Ectodermal cell (in vitro differentiated cells): ENCODE measurements around the gene CD44.
"Not testable (repeated sequence)": the region's sequence is repeated elsewhere in the genome, so short reads cannot be mapped to it uniquely, and the experiment has no call there.

Experiments
- H3K27ac ChIP-seq: 2 replicates; pipeline ENCODE4 v1.7.0; 2013; ENCODE audit warnings: mild to moderate bottlenecking, low read depth, low read length; ENCODE audit not compliant: insufficient read depth, poor library complexity, severe bottlenecking
- H3K27me3 ChIP-seq: 2 replicates; pipeline ENCODE4 v1.7.0; 2013; ENCODE audit warnings: mild to moderate bottlenecking, low read length; ENCODE audit not compliant: insufficient read depth, control insufficient read depth, poor library complexity, severe bottlenecking
- H3K36me3 ChIP-seq: one replicate; pipeline ENCODE4 v1.7.0; 2013; ENCODE audit warnings: low read length; ENCODE audit not compliant: control insufficient read depth, insufficient read depth
- H3K4me1 ChIP-seq: one replicate; pipeline ENCODE4 v1.7.0; 2013; ENCODE audit warnings: low read length; ENCODE audit not compliant: control insufficient read depth, insufficient read depth
- H3K4me3 ChIP-seq: 2 replicates; pipeline ENCODE4 v1.7.0; 2013; ENCODE audit warnings: low read depth, low read length, control low read depth; ENCODE audit not compliant: insufficient read depth
- H3K9me3 ChIP-seq: 2 replicates; pipeline ENCODE4 v1.7.0; 2013; ENCODE audit warnings: mild to moderate bottlenecking, low read length, moderate library complexity; ENCODE audit not compliant: control insufficient read depth
- WGBS, 2 experiments: methylation state at CpG; one replicate each; pipeline ENCODE4 v1.1.7; 2013; ENCODE audit warnings: missing lambda C conversion rate in 2 of 2; 5-methylcytosine and 5-hydroxymethylcytosine counted together

CD44 gene

GRCh38 chr11:35102267-35102666, 36.7 kb upstream of the CD44 start:
- 88 to 96% methylated on average over 2 of the region's 2 CpGs for WGBS, 2 experiments

GRCh38 chr11:35103366-35104208, 35.4 kb upstream of the CD44 start:
- WGBS, 2 experiments: 92 to 94% methylated on average over 6 of the region's 6 CpGs
- Histone ChIP-seq H3K4me1 (no peaks in the 10 kb centered on the region), H3K27me3 (no peaks in the 10 kb centered on the region), H3K4me3 (no peak overlapping the region), H3K36me3 (no peaks in the 10 kb centered on the region), H3K9me3 (no peaks in the 10 kb centered on the region), H3K27ac (no peak overlapping the region)

More at GRCh38 chr11:35102267-35102666, 36.7 kb upstream of the CD44 start:
- Histone ChIP-seq H3K27me3 (no peaks in the 10 kb centered on the region), H3K4me1 (no peaks in the 10 kb centered on the region), H3K4me3 (no peak overlapping the region), H3K27ac (no peak overlapping the region), H3K9me3 (no peaks in the 10 kb centered on the region), H3K36me3 (no peaks in the 10 kb centered on the region)

- 95% methylated on average over 2 of the region's 2 CpGs for WGBS, 2 experiments
- H3K4me3 ChIP-seq: no peak overlapping the region
- no peak overlapping the region for H3K27ac ChIP-seq
- no peaks in the 10 kb centered on the region for H3K4me1 ChIP-seq
- no peaks in the 10 kb centered on the region for H3K36me3 ChIP-seq
- no peaks in the 10 kb centered on the region for H3K27me3 ChIP-seq
- H3K9me3 ChIP-seq: no peaks in the 10 kb centered on the region
Measured at GRCh38 chr11:35104655-35105054, 34.3 kb upstream of the CD44 start.

- no peaks in the 10 kb centered on the region for H3K36me3 ChIP-seq
- no peak overlapping the region for H3K4me3 ChIP-seq
- H3K9me3 ChIP-seq: no peaks in the 10 kb centered on the region
- no peak overlapping the region for H3K27ac ChIP-seq
- H3K27me3 ChIP-seq: no peaks in the 10 kb centered on the region
- H3K4me1 ChIP-seq: no peaks in the 10 kb centered on the region
Measured at GRCh38 chr11:35105319-35106079, 33.5 kb upstream of the CD44 start.

GRCh38 chr11:35106595-35106994, 32.4 kb upstream of the CD44 start:
- H3K4me1 ChIP-seq: no peaks in the 10 kb centered on the region
- 96 to 99% methylated on average over 2 of the region's 2 CpGs for WGBS, 2 experiments
- no peaks in the 10 kb centered on the region for H3K27me3 ChIP-seq
- no peaks in the 10 kb centered on the region for H3K9me3 ChIP-seq
- no peak overlapping the region for H3K27ac ChIP-seq
- H3K36me3 ChIP-seq: no peaks in the 10 kb centered on the region
- H3K4me3 ChIP-seq: no peak overlapping the region

GRCh38 chr11:35107861-35108260, 31.1 kb upstream of the CD44 start:
- Histone ChIP-seq H3K9me3 (no peaks in the 10 kb centered on the region), H3K27me3 (no peaks in the 10 kb centered on the region), H3K36me3 (no peaks in the 10 kb centered on the region), H3K4me1 (no peaks in the 10 kb centered on the region), H3K27ac (no peak overlapping the region), H3K4me3 (no peak overlapping the region)
- 83 to 87% methylated on average over 1 to 2 of the region's 2 CpGs for WGBS, 2 experiments

- H3K36me3 ChIP-seq, H3K4me3 ChIP-seq, H3K27ac ChIP-seq, H3K27me3 ChIP-seq, H3K9me3 ChIP-seq, H3K4me1 ChIP-seq: not testable (repeated sequence)
- 85 to 88% methylated on average over 1 of the region's 1 CpG for WGBS, 2 experiments
Measured at GRCh38 chr11:35108336-35108735, 30.6 kb upstream of the CD44 start.

- H3K27ac ChIP-seq: no peak overlapping the region
- H3K36me3 ChIP-seq: no peaks in the 10 kb centered on the region
- no peaks in the 10 kb centered on the region for H3K27me3 ChIP-seq
- no peaks in the 10 kb centered on the region for H3K4me1 ChIP-seq
- no peaks in the 10 kb centered on the region for H3K9me3 ChIP-seq
- H3K4me3 ChIP-seq: no peak overlapping the region
Measured at GRCh38 chr11:35109041-35109440, 29.9 kb upstream of the CD44 start.

- no peaks in the 10 kb centered on the region for H3K9me3 ChIP-seq
- no peaks in the 10 kb centered on the region for H3K36me3 ChIP-seq
- H3K27ac ChIP-seq: no peak overlapping the region
- H3K4me3 ChIP-seq: no peak overlapping the region
- H3K27me3 ChIP-seq: no peaks in the 10 kb centered on the region
- H3K4me1 ChIP-seq: peaks cover 3% of the 10 kb centered on the region
Measured at GRCh38 chr11:35109827-35110226, 29.1 kb upstream of the CD44 start.

GRCh38 chr11:35111161-35112055, 27.6 kb upstream of the CD44 start:
- Histone ChIP-seq H3K27ac (no peak overlapping the region), H3K36me3 (no peaks in the 10 kb centered on the region), H3K4me1 (peaks cover 8% of the 10 kb centered on the region), H3K9me3 (no peaks in the 10 kb centered on the region), H3K27me3 (no peaks in the 10 kb centered on the region), H3K4me3 (no peak overlapping the region)
- WGBS, 2 experiments: 85 to 96% methylated on average over 4 of the region's 4 CpGs
